GM19099 (cell line): Measurements from ENCODE around the gene NR1D1.

Experiments used
- POLR2A ChIP-seq: IDR thresholded peaks from 3 replicates; pipeline ENCODE4 v1.6.1; 2011; ENCODE audit warnings: low read depth; ENCODE audit not compliant: insufficient read length; ENCODE audit errors: extremely low read depth

NR1D1 gene

GRCh38 chr17:40100419-40100668 lies at the start of gene NR1D1:
Gene NR1D1, minus strand, starts transcription at chr17:40100589. Its CDS starts 495 bp downstream, at chr17:40100094.
- no peak for TF ChIP-seq POLR2A

GRCh38 chr17:40148527-40148926 lies 48.1 kb upstream of the NR1D1 start:
- no peak for TF ChIP-seq POLR2A

- TF ChIP-seq POLR2A: no peak
Observed at GRCh38 chr17:40145476-40145875, 45.1 kb upstream of the NR1D1 start.

GRCh38 chr17:40139566-40140058 lies 39.2 kb upstream of the NR1D1 start:
- no peak for TF ChIP-seq POLR2A

GRCh38 chr17:40135817-40136216 lies 35.4 kb upstream of the NR1D1 start:
- no peak for TF ChIP-seq POLR2A

GRCh38 chr17:40134184-40134583 lies 33.8 kb upstream of the NR1D1 start:
- no peak for TF ChIP-seq POLR2A

GRCh38 chr17:40130352-40131042 lies 30.1 kb upstream of the NR1D1 start:
- no peak for TF ChIP-seq POLR2A

GRCh38 chr17:40129498-40129897 lies 29.1 kb upstream of the NR1D1 start:
- TF ChIP-seq POLR2A: no peak

GRCh38 chr17:40124279-40125141 lies 24.1 kb upstream of the NR1D1 start:
- no peak for TF ChIP-seq POLR2A

- no peak for TF ChIP-seq POLR2A
Observed at GRCh38 chr17:40123811-40124114, 23.4 kb upstream of the NR1D1 start.

GRCh38 chr17:40122999-40123810 lies 22.8 kb upstream of the NR1D1 start:
- TF ChIP-seq POLR2A: no peak

GRCh38 chr17:40122136-40122998 lies 22.0 kb upstream of the NR1D1 start:
- no peak for TF ChIP-seq POLR2A

- peak; percentile 55 for TF ChIP-seq POLR2A
Observed at GRCh38 chr17:40121181-40122135, 21.1 kb upstream of the NR1D1 start, which contains the start of gene MSL1. Gene MSL1, plus strand, starts transcription at chr17:40121971. Its CDS starts 642 bp downstream, at chr17:40122613.

GRCh38 chr17:40115101-40115436 lies 14.7 kb upstream of the NR1D1 start:
- no peak for TF ChIP-seq POLR2A

GRCh38 chr17:40113907-40114245 lies 13.5 kb upstream of the NR1D1 start:
- no peak for TF ChIP-seq POLR2A
